ENCODE data around the gene LRGUK. TPM values are rescaled to one million over a fixed set of nuclear protein-coding genes. Genes with fewer than 3 reads are reported as not detected.

Gene LRGUK
- total RNA-seq, 1 experiment from 2014 or later, result 1.0 TPM

DNA sequence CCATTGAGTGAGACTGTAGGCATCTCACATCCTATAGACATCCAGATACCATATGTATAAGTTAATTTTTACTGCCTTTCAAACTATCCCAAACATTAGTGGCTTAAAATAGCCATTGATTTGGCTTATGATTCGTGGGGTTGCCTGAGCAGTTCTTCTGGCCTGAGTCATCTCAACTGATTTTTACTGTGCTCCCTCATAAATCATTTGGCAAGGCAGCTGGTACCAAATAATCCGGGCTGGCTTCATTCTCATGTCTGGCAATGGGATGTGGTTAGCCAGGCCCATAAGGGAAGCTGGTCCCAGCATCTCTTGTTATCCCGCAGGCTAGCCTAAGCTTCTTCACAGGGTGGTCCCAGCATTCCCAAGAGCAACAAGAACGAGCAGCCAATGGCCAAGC, 6.7 kb upstream of the LRGUK start:
- POLR2A ChIA-PET (ENCODE audit: unreplicated experiment), result no interaction called here
- ATAC-seq (no peak), DNase-seq (no peak)
- Histone ChIP-seq H2AFZ (ENCODE audit: low read length) (no peak overlapping the region), H3K4me1 (ENCODE audit: insufficient read depth, low read length) (no peaks in the 10 kb centered on the region), H3K4me3 (ENCODE audit: low read length) (no peak overlapping the region), H4K20me1 (ENCODE audit: low read length) (no peaks in the 10 kb centered on the region), H3K9me2 (replicated peaks; ENCODE audit: low read length) (no peaks in the 10 kb centered on the region), H3K9me3 (ENCODE audit: low read length) (no peaks in the 10 kb centered on the region), H3F3A (ENCODE audit: low read length, unreplicated experiment) (no peaks in the 10 kb centered on the region), H3K4me2 (ENCODE audit: low read length) (no peak overlapping the region), H3K27ac (ENCODE audit: low read length) (no peak overlapping the region), H3K9ac (ENCODE audit: low read length) (no peak overlapping the region), H3K79me2 (ENCODE audit: low read length) (no peaks in the 10 kb centered on the region), H3K27me3 (ENCODE audit: low read length) (0 out of 2 replicates have a peak, but pooled peaks cover 11% of the 10 kb centered on the region), H3K36me3 (ENCODE audit: low read depth, low read length) (no peaks in the 10 kb centered on the region)
- TF ChIP-seq EZH2 (IDR thresholded peaks at IDR 0.05; ENCODE audit: low read length, unreplicated experiment) (no peak), EZH2phosphoT487 (IDR thresholded peaks at IDR 0.05; ENCODE audit: borderline replicate concordance, low read length) (no peak)
- TF ChIP-seq, protein P1, sequence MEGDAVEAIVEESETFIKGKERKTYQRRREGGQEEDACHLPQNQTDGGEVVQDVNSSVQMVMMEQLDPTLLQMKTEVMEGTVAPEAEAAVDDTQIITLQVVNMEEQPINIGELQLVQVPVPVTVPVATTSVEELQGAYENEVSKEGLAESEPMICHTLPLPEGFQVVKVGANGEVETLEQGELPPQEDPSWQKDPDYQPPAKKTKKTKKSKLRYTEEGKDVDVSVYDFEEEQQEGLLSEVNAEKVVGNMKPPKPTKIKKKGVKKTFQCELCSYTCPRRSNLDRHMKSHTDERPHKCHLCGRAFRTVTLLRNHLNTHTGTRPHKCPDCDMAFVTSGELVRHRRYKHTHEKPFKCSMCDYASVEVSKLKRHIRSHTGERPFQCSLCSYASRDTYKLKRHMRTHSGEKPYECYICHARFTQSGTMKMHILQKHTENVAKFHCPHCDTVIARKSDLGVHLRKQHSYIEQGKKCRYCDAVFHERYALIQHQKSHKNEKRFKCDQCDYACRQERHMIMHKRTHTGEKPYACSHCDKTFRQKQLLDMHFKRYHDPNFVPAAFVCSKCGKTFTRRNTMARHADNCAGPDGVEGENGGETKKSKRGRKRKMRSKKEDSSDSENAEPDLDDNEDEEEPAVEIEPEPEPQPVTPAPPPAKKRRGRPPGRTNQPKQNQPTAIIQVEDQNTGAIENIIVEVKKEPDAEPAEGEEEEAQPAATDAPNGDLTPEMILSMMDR (conservative IDR thresholded peaks at IDR 0.05; ENCODE audit: low read depth, low read length), result no peak
- intact Hi-C loops (cut with micrococcal nuclease), result no loop called here
- CTCF ChIA-PET, result no interaction called here
- BruUV-seq (replicated peaks), result no TSS peak

DNA sequence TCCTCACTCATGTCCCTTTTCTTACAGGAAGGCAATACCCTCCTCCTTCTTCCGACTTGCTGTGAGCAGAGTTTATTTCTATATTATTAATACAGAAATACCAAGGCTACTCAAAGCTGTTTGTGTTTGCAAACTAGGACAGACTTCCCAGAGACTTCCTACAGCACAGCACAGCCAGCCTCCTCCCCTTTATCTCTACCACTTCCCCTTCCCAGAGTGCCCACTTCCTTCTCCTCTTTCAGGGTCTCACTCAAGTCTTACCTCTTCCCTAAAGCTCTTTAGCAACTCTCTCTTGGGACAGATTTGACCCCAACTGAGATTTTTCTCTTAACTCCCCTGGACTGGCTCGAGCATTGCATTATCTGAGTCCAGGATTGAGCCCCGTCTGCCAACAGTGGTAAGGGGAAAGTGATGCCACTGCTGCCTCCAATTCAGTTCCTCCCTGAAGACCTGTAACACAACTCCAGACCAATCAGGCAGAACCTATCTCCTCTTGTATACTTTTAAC, 5.5 kb upstream of the LRGUK start:
- Histone ChIP-seq H3K9me2 (replicated peaks; ENCODE audit: low read length) (no peaks in the 10 kb centered on the region), H4K20me1 (ENCODE audit: low read length) (no peaks in the 10 kb centered on the region), H3K27me3 (ENCODE audit: low read length) (0 out of 2 replicates have a peak, but pooled peaks cover 11% of the 10 kb centered on the region), H3K9ac (ENCODE audit: low read length) (no peak overlapping the region), H3K9me3 (ENCODE audit: low read length) (no peaks in the 10 kb centered on the region), H3F3A (ENCODE audit: low read length, unreplicated experiment) (no peaks in the 10 kb centered on the region), H3K4me3 (ENCODE audit: low read length) (no peak overlapping the region), H3K36me3 (ENCODE audit: low read depth, low read length) (no peaks in the 10 kb centered on the region), H2AFZ (ENCODE audit: low read length) (no peak overlapping the region), H3K79me2 (ENCODE audit: low read length) (no peaks in the 10 kb centered on the region), H3K27ac (ENCODE audit: low read length) (no peak overlapping the region), H3K4me2 (ENCODE audit: low read length) (no peak overlapping the region), H3K4me1 (ENCODE audit: insufficient read depth, low read length) (no peaks in the 10 kb centered on the region)
- ChIA-PET CTCF (no interaction called here), POLR2A (ENCODE audit: unreplicated experiment) (no interaction called here)
- BruUV-seq (replicated peaks), result no TSS peak
- DNase-seq (no peak), ATAC-seq (no peak)
- no peak for TF ChIP-seq EZH2phosphoT487 (IDR thresholded peaks at IDR 0.05; ENCODE audit: borderline replicate concordance, low read length)
- no peak for TF ChIP-seq EZH2 (IDR thresholded peaks at IDR 0.05; ENCODE audit: low read length, unreplicated experiment)
- TF ChIP-seq, protein P1 (conservative IDR thresholded peaks at IDR 0.05; ENCODE audit: low read depth, low read length), result no peak
- intact Hi-C loops (cut with micrococcal nuclease), result no loop called here

DNA sequence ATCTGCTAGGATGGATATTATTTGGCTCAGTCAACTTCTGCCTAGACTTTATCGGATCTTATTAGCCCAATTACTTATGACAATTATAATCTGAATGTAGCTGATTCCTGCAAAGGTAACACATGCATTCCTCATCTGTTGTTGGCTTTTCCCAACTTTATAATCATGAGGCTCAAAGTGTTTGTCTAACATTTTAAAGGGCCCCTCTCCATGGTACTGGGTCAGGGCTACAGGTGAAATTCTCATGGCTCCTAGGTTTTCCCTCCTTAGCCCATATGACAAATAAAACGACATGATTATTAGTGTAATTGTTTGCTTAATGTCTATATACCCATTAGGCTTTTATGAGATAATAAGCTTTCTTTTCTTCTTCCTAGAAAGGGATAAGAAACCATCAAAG, 4.2 kb upstream of the LRGUK start:
- Histone ChIP-seq H3K27me3 (ENCODE audit: low read length) (0 out of 2 replicates have a peak, but pooled peaks cover 11% of the 10 kb centered on the region), H3K4me3 (ENCODE audit: low read length) (no peak overlapping the region), H3K27ac (ENCODE audit: low read length) (no peak overlapping the region), H3K4me2 (ENCODE audit: low read length) (no peak overlapping the region), H2AFZ (ENCODE audit: low read length) (no peak overlapping the region), H3K9me2 (replicated peaks; ENCODE audit: low read length) (no peaks in the 10 kb centered on the region), H3F3A (ENCODE audit: low read length, unreplicated experiment) (no peaks in the 10 kb centered on the region), H4K20me1 (ENCODE audit: low read length) (no peaks in the 10 kb centered on the region), H3K36me3 (ENCODE audit: low read depth, low read length) (no peaks in the 10 kb centered on the region), H3K79me2 (ENCODE audit: low read length) (no peaks in the 10 kb centered on the region), H3K9ac (ENCODE audit: low read length) (no peak overlapping the region), H3K9me3 (ENCODE audit: low read length) (no peaks in the 10 kb centered on the region), H3K4me1 (ENCODE audit: insufficient read depth, low read length) (no peaks in the 10 kb centered on the region)
- TF ChIP-seq, protein P1 (conservative IDR thresholded peaks at IDR 0.05; ENCODE audit: low read depth, low read length), result no peak
- no peak for TF ChIP-seq EZH2 (IDR thresholded peaks at IDR 0.05; ENCODE audit: low read length, unreplicated experiment)
- no peak for TF ChIP-seq EZH2phosphoT487 (IDR thresholded peaks at IDR 0.05; ENCODE audit: borderline replicate concordance, low read length)
- ATAC-seq (no peak), DNase-seq (no peak)
- no TSS peak for BruUV-seq (replicated peaks)
- ChIA-PET POLR2A (ENCODE audit: unreplicated experiment) (no interaction called here), CTCF (no interaction called here)
- intact Hi-C loops (cut with micrococcal nuclease), result no loop called here
